Ascending aorta (tissue), 2 donors: ENCODE results near the gene TLCD3B. TPM values are rescaled to one million over a fixed set of nuclear protein-coding genes. Genes with fewer than 3 reads are reported as not detected.

Experiments used
- DNase-seq, 2 donors: peaks; one replicate each; pipeline ENCODE4 v3.0.0-alpha.2; 2019; ENCODE audit warnings: low spot score in 2 of 2
- H3K27ac ChIP-seq, 2 donors: fragments of 200-600 bp; sonication (generic); one replicate each; pipeline ENCODE4 v1.5.1; 2016 to 2017; ENCODE audit warnings: mild to moderate bottlenecking in 1 of 2
- H3K27me3 ChIP-seq: fragments of 200-600 bp; sonication (generic); one replicate; pipeline ENCODE4 v1.5.1; 2017
- H3K36me3 ChIP-seq, 2 donors: fragments of 200-600 bp; sonication (generic); one replicate each; pipeline ENCODE4 v1.5.1; 2016
- H3K4me1 ChIP-seq, 2 donors: fragments of 200-600 bp; sonication (generic); one replicate each; pipeline ENCODE4 v1.5.1; 2016 to 2017; ENCODE audit warnings: mild to moderate bottlenecking in 1 of 2
- H3K4me3 ChIP-seq, 2 donors: fragments of 200-600 bp; sonication (generic); one replicate each; pipeline ENCODE4 v1.5.1; 2016 to 2017; ENCODE audit warnings: mild to moderate bottlenecking in 1 of 2
- H3K9me3 ChIP-seq, 2 donors: fragments of 200-600 bp; sonication (generic); one replicate each; pipeline ENCODE4 v1.5.1; 2016
- CTCF ChIP-seq, 3 experiments: fragments of 200-600 bp in 2 of 3; fragments of 450-650 bp in 1 of 3; sonication (generic) in 2 of 3; IDR thresholded peaks; one replicate each; pipeline ENCODE4 v1.5.1; 2016 to 2019; ENCODE audit warnings: antibody characterized with exemption in 3 of 3, mild to moderate bottlenecking in 1 of 3, moderate library complexity in 1 of 3
- intact Hi-C: fragments of 100-400 bp; cut with DNase I; formaldehyde crosslinking; loops from one replicate; pipeline ENCODE4 v1.15.1; 2023
- total RNA-seq: library from RNA; depleted of rRNA; stranded (reverse); fragments of >200 nt; gene quantifications from one replicate; pipeline ENCODE4 v1.1.0, GENCODE V29; 2016

Gene TLCD3B
- total RNA-seq, 1 donor from 2014 or later: not detected

GRCh38 chr16:30064729-30065101 is 33.6 kb upstream of the TLCD3B start:
- Histone ChIP-seq H3K4me1 (peaks cover 22 to 45% of the 10 kb centered on the region in 2 donors), H3K27ac (peak overlapping the region; percentile 97 to 99), H3K36me3 (peaks cover 25 to 27% of the 10 kb centered on the region in 2 donors), H3K27me3 (no peaks in the 10 kb centered on the region), H3K9me3 (no peaks in the 10 kb centered on the region), H3K4me3 (peak overlapping the region; percentile 66 to 92)
- no peak for DNase-seq
- no peak for TF ChIP-seq CTCF (IDR thresholded peaks at IDR 0.05)
- intact Hi-C loops: loop anchor here (1.0 to 10.0 kb wide), 9 partner anchors 11 to 590 kb away; partner anchors contain the start of genes FBRS, MAPK3, MAZ and MVP

- H3K27me3 ChIP-seq: no peaks in the 10 kb centered on the region
- peak overlapping the region; percentile 97 to 99 for H3K27ac ChIP-seq
- H3K4me1 ChIP-seq: peaks cover 22 to 39% of the 10 kb centered on the region in 2 donors
- peak overlapping the region; percentile 66 to 92 for H3K4me3 ChIP-seq
- DNase-seq: peak; percentile 62 to 91
- H3K36me3 ChIP-seq: peaks cover 19 to 21% of the 10 kb centered on the region in 2 donors
- peak; percentile 23 to 61 (median 29) for TF ChIP-seq CTCF (IDR thresholded peaks at IDR 0.05)
- intact Hi-C loops: loop anchor here (2.0 to 10.0 kb wide), 2 partner anchors 307 to 591 kb away; partner anchors contain the start of genes FBRS, PRR14 and TBC1D10B
- no peaks in the 10 kb centered on the region for H3K9me3 ChIP-seq
Observed at GRCh38 chr16:30063893-30064728, 33.0 kb upstream of the TLCD3B start.

- Histone ChIP-seq H3K4me3 (peak overlapping the region; percentile 66 to 92), H3K9me3 (no peaks in the 10 kb centered on the region), H3K27ac (peak overlapping the region; percentile 97 to 99), H3K36me3 (peaks cover 12 to 14% of the 10 kb centered on the region in 2 donors), H3K27me3 (no peaks in the 10 kb centered on the region), H3K4me1 (peaks cover 16 to 31% of the 10 kb centered on the region in 2 donors)
- TF ChIP-seq CTCF (IDR thresholded peaks at IDR 0.05): no peak
- no peak for DNase-seq
- intact Hi-C loops: loop anchor here (10.0 kb wide), 1 partner anchor 591 kb away; the partner anchor contains the start of genes FBRS and PRR14
Observed at GRCh38 chr16:30063278-30063892, 32.3 kb upstream of the TLCD3B start.

- no peak for DNase-seq
- TF ChIP-seq CTCF (IDR thresholded peaks at IDR 0.05): no peak
- intact Hi-C loops: loop anchor here (10.0 kb wide), 1 partner anchor 594 kb away; the partner anchor contains the start of genes FBRS and PRR14
- Histone ChIP-seq H3K9me3 (no peaks in the 10 kb centered on the region), H3K27me3 (no peaks in the 10 kb centered on the region), H3K36me3 (no peaks in the 10 kb centered on the region), H3K27ac (peak overlapping the region in 1 of 2 donors; percentile 25), H3K4me3 (no peak overlapping the region), H3K4me1 (peaks cover 4 to 13% of the 10 kb centered on the region in 2 donors)
Observed at GRCh38 chr16:30060836-30061554, 29.9 kb upstream of the TLCD3B start.

- DNase-seq: no peak
- intact Hi-C loops: loop anchor here (10.0 kb wide), 1 partner anchor 594 kb away; the partner anchor contains the start of genes FBRS and PRR14
- Histone ChIP-seq H3K9me3 (no peaks in the 10 kb centered on the region), H3K27me3 (no peaks in the 10 kb centered on the region), H3K4me1 (peaks cover 4 to 13% of the 10 kb centered on the region in 2 donors), H3K27ac (no peak overlapping the region), H3K36me3 (no peaks in the 10 kb centered on the region), H3K4me3 (no peak overlapping the region)
- TF ChIP-seq CTCF (IDR thresholded peaks at IDR 0.05): no peak
Observed at GRCh38 chr16:30060346-30060745, 29.3 kb upstream of the TLCD3B start.
